ENCODE results near the gene ASPSCR1. TPM values are rescaled to one million over a fixed set of nuclear protein-coding genes. Genes with fewer than 3 reads are reported as not detected.

ASPSCR1 gene
- polyA plus RNA-seq, 1 donor from 2014 or later, result 30.8 TPM

DNA sequence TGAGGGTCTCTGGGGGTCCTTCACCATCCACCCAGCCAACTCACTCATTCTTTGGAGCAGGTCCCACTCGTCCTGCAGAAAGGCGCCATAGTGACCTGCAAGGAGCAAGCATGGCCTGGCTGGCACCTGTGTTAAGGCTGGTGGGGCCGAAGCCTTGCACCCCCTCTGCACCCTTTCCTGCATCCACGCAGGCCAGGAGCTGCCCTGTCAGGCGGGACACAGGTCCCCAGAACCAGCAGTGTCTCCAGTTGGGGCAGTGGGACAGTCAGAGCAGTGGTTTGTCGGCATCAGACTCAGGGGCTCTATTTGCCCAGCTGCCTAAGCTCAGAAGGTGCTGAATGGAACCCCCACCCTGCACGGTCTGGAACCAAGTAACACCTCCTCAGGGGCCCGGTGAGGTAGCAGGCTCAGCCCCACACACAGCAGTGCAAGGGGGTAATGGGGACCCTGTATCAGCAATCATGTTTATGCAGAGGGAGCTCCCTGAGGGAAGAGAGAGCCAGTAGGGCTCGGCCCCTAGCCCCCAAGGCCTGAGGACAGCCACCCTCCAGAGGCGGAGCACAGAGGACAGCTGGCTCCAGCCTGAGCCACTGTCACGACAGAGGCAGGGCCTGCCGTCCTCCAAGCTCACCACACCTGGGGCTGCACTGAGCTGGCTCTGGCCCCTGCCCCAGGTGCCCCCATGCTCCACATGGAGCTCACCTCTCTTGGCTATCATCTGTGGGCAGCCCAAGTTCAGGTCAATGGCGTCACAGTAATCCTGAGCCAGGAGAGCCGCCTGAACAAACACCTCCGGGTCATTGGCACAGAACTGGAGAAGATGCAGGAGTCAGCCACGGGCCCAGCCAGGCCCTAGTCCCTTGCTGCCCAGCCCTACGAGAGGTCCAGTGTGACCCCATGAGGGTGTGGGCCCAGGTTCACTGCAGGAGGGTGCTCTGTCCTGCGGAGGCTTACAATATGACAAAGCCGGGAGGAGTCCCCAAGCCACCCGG, 86.3 kb downstream of the ASPSCR1 start:
- Mint-ChIP-seq H3K4me3 (peak overlapping the region; percentile 69 to 86 (median 79)), H3K27me3 (no peaks in the 10 kb centered on the region), H3K4me1 (peaks cover 0 to 10% (median 0%) of the 10 kb centered on the region in 3 donors), H3K27ac (peak overlapping the region in 2 of 3 donors; percentile 87 to 89), H3K36me3 (no peaks in the 10 kb centered on the region), H3K9me3 (no peaks in the 10 kb centered on the region)

DNA sequence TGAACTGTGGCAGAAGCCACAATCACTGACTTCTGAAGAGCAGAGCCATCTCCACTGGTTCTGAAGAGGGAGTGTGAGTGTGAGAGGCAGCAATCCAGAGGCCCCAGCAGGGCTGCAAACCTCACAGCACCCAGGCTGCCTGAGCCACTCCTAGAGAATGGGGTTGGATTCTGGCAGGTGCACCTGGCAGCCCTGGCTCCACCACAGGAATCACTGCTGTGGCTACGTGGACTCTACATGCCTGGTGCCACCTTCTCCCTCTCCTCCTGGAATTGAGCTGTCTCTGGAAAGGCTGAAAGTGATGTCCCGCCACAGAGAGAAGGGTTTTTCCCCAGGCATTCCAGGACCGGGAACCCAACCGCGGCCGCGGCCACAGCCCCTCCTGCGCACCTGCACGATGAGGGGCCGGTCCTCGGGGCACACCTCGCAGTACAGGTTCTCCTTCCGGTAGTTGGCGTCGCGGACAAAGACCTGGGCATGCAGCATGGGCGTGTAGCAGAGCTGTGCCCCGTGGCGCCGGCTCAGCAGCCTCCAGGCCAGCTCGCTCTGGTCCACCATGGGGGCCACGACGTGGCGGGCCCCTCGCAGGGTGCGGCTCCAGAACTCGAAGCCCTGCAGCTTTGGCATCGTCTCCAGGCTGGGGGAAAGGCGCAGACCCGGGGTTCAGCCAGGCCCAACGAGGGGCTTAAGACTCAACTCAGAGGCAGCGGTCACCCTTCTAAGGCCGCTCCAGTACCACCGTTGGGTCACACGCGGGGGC, 87.2 kb downstream of the ASPSCR1 start:
- Mint-ChIP-seq H3K27ac (peak overlapping the region in 2 of 3 donors; percentile 87 to 89), H3K27me3 (no peaks in the 10 kb centered on the region), H3K9me3 (no peaks in the 10 kb centered on the region), H3K36me3 (no peaks in the 10 kb centered on the region), H3K4me1 (peaks cover 0 to 10% (median 0%) of the 10 kb centered on the region in 3 donors), H3K4me3 (peak overlapping the region; percentile 69 to 86 (median 79))

DNA sequence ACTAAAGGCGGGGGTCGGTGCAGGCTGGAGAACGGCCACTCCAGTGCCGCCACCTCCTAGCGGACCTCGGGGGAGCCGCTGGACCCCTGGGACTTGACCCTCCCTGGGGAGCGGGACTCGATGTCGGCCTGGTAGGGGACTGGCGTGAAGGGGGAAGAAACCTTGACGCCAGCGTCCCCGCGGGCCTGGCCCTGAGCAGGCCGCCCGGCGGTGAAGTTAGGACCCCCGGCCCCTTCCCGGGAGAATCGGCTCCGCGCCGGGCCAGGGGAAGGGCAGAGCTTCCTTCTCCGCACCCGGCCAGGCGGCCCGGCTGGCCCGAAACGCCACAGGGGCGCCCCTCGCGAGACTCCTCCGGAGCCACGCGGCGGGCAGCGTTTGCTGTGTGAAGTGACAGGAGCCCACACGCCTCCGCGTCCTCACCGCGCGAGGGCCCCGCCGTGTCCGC, 87.8 kb downstream of the ASPSCR1 start:
- Mint-ChIP-seq H3K36me3 (no peaks in the 10 kb centered on the region), H3K4me1 (peaks cover 0 to 10% (median 0%) of the 10 kb centered on the region in 3 donors), H3K9me3 (no peaks in the 10 kb centered on the region), H3K27ac (peak overlapping the region in 2 of 3 donors; percentile 71 to 87), H3K27me3 (no peaks in the 10 kb centered on the region), H3K4me3 (peak overlapping the region; percentile 69 to 86 (median 79))

DNA sequence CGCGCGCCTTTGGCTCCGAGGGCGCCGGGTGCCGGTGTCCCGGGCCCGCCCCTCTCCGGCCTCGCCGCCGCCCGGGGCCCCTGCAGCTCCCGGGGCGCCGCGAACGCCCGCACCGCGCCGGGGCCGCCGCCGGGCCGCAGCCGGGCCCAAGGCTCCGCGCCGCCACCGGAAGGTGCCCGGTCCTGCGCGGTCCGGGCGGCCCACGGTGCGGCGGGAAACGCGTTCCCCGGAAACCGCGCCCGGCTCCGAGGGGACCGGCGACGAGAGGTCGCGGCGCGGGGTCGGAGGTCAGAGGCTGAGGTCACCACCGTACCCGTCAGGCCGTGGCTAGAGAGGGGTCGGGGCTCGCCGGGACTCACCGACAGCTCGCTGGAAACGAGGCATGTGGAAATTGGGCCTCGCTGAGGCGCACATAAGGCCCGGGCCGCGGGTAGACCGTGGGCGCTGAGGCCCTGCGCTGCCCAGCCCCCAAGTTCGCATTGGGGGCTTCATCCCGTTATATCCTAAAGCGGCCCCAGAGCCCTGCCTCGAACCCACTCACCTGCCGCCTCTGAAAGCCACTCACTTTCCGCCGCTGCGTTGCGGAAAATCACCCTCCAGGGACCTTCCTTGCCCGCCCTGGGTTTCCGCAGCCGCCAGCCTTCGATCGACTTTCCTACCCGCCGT, 88.3 kb downstream of the ASPSCR1 start, which contains the start of gene DUS1L:
Gene DUS1L (minus strand): TSS at position 167 of the 666 bp plus-strand sequence. CDS start 745 bp downstream, outside the sequence.
- Mint-ChIP-seq H3K36me3 (no peaks in the 10 kb centered on the region), H3K27me3 (no peaks in the 10 kb centered on the region), H3K27ac (peak within 1 kb of the TSS; percentile 87 to 95 (median 93)), H3K4me3 (peak within 1 kb of the TSS; percentile 81 to 94 (median 88)), H3K4me1 (peaks cover 0 to 10% (median 0%) of the 10 kb centered on the region in 3 donors), H3K9me3 (no peaks in the 10 kb centered on the region)

Other genes starting within 250 kb of the ASPSCR1 start
- gene GCGR, start 173.5 kb upstream of the ASPSCR1 start, polyA plus RNA-seq, result not detected
- 66.4 TPM for gene MCRIP1, start 144.3 kb upstream of the ASPSCR1 start, polyA plus RNA-seq
- not detected for gene PPP1R27, start 142.6 kb upstream of the ASPSCR1 start, polyA plus RNA-seq
- 177 TPM for gene P4HB, start 117.1 kb upstream of the ASPSCR1 start, polyA plus RNA-seq
- gene ARHGDIA, start 106.3 kb upstream of the ASPSCR1 start, polyA plus RNA-seq, result 163 TPM
- 22.5 TPM for gene ALYREF, start 86.0 kb upstream of the ASPSCR1 start, polyA plus RNA-seq
- gene ANAPC11, start 85.9 kb upstream of the ASPSCR1 start, polyA plus RNA-seq, result 266 TPM
- gene NPB, start 75.4 kb upstream of the ASPSCR1 start, polyA plus RNA-seq, result not detected
- gene PCYT2, start 66.2 kb upstream of the ASPSCR1 start, polyA plus RNA-seq, result 20.0 TPM
- gene SIRT7, start 59.5 kb upstream of the ASPSCR1 start, polyA plus RNA-seq, result 31.6 TPM
- 1.6 TPM for gene MAFG, start 49.9 kb upstream of the ASPSCR1 start, polyA plus RNA-seq
- gene PYCR1, start 40.3 kb upstream of the ASPSCR1 start, polyA plus RNA-seq, result 3.6 TPM
- gene MYADML2, start 30.4 kb upstream of the ASPSCR1 start, polyA plus RNA-seq, result not detected
- gene NOTUM, start 16.4 kb upstream of the ASPSCR1 start, polyA plus RNA-seq, result not detected
- gene CENPX, start 45.2 kb downstream of the ASPSCR1 start, polyA plus RNA-seq, result 47.7 TPM
- gene LRRC45, start 45.7 kb downstream of the ASPSCR1 start, polyA plus RNA-seq, result 5.3 TPM
- not detected for gene RAC3, start 54.0 kb downstream of the ASPSCR1 start, polyA plus RNA-seq
- gene DCXR, start 60.1 kb downstream of the ASPSCR1 start, polyA plus RNA-seq, result 88.3 TPM
- 4.1 TPM for gene RFNG, start 74.2 kb downstream of the ASPSCR1 start, polyA plus RNA-seq
- 122 TPM for gene GPS1, start 74.3 kb downstream of the ASPSCR1 start, polyA plus RNA-seq
- 55.7 TPM for gene DUS1L, start 88.2 kb downstream of the ASPSCR1 start, polyA plus RNA-seq
- 2.9 TPM for gene FASN, start 120.6 kb downstream of the ASPSCR1 start, polyA plus RNA-seq
- gene CCDC57, start 235.2 kb downstream of the ASPSCR1 start, polyA plus RNA-seq, result 34.1 TPM

Data from IgD-negative memory B cell (primary cell).